VCaP (cell line): ENCODE results near the gene MLLT3.
"Not testable (repeated sequence)": the region's sequence is repeated elsewhere in the genome, so short reads cannot be mapped to it uniquely, and the experiment has no call there.

Source experiments
- H3K27ac ChIP-seq: fragments of 450-650 bp; 2 replicates; pipeline ENCODE4 v1.5.1; 2017
- TF ChIP-seq, protein P1 (sequence below): fragments of 450-650 bp; conservative IDR thresholded peaks from 2 replicates; pipeline ENCODE4 v1.5.1; 2017; ENCODE audit warnings: mild to moderate bottlenecking, moderate library complexity

MLLT3 gene

DNA sequence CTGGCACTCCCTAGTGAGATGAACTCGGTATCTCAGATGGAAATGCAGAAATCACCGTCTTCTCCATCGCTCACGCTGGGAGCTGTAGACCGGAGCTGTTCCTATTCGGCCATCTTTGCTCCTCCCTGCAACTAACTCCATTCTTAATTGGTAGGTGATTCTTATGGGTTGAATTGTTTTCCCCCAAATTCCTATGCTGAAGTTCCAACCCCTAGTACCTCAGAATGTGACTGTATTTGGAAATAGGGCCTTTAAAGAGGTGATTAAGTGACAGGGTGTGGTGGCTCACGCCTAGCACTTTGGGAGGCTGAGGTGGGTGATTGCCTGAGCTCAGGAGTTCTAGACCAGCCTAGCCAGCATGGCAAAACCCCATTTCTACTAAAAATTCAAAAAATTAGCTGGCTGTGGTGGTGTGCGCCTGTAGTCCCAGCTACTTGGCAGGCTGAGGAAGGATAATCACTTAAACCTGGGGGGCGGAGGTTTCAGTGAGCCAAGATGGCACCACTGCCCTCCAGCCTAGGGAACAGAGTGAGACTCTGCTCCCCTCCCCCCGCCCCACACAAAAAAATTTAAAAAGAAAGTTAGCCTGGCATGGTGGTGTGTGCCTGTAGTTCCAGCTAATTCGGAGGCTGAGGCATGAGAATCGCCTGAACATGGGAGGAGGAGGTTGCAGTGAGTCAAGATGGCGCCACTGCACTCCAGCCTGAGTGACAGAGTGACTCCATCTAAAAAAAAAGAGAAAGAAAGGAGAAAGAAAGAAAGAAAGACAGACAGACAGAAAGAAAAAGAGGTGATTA lies 36.6 kb upstream of the MLLT3 start:
- TF ChIP-seq, protein P1, sequence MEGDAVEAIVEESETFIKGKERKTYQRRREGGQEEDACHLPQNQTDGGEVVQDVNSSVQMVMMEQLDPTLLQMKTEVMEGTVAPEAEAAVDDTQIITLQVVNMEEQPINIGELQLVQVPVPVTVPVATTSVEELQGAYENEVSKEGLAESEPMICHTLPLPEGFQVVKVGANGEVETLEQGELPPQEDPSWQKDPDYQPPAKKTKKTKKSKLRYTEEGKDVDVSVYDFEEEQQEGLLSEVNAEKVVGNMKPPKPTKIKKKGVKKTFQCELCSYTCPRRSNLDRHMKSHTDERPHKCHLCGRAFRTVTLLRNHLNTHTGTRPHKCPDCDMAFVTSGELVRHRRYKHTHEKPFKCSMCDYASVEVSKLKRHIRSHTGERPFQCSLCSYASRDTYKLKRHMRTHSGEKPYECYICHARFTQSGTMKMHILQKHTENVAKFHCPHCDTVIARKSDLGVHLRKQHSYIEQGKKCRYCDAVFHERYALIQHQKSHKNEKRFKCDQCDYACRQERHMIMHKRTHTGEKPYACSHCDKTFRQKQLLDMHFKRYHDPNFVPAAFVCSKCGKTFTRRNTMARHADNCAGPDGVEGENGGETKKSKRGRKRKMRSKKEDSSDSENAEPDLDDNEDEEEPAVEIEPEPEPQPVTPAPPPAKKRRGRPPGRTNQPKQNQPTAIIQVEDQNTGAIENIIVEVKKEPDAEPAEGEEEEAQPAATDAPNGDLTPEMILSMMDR: no peak
- no peak overlapping the region for H3K27ac ChIP-seq

DNA sequence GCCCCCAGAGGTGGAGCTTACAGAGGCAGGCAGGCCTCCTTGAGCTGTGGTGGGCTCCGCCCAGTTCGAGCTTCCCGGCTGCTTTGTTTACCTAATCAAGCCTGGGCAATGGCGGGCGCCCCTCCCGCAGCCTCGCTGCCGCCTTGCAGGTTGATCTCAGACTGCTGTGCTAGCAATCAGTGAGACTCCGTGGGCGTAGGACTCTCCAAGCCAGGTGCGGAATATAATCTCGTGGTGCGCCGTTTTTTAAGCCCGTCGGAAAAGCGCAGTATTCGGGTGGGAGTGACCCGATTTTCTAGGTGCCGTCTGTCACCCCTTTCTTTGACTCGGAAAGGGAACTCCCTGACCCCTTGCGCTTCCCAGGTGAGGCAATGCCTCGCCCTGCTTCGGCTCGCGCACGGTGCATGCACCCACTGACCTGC lies 36.0 kb upstream of the MLLT3 start:
- H3K27ac ChIP-seq: not testable (repeated sequence)

DNA sequence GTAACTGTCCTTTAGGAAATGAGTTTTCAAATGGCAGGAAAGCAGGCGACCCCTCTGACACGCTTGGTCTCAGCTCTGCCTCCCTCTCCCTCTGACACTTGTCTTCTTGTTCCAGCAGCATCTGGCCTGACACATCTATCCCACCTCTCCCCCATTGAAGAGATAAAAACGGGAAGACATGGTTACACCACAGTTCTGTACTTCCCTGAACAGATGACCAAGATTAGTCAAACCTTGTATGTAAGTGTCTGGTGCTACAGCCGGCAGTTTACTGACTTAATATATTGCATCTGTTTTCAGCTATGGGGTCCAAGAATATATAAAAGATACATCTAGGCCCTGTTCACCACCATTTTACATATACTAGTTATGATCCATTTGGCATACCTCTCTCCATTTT lies 29.6 kb upstream of the MLLT3 start:
- H3K27ac ChIP-seq: no peak overlapping the region
- TF ChIP-seq, protein P1: no peak

DNA sequence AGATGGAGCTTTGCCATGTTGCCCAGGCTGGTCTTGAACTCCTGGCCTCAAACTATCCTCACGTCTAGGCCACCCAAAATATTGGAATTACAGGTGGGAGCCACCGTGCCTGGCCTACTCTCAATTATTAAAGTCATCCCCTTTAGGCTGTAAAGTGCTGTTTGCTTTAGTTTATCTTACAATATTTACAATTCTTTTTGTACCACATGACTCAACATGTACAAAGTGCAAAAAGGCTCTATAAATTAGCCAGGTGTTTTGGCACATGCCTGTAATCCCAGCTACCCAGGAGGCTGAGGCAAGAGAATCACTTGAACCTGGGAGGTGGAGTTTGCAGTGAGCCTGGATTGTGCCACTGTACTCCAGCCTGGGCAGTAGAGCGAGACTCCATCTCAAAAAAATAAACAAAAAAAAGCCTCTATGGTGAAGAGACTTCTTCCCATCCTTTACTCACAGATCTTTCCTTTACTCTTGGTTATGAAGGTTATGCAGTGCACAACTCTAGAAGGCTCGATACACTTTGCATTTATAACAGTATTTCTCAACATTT lies 28.5 kb upstream of the MLLT3 start:
- TF ChIP-seq, protein P1: no peak
- H3K27ac ChIP-seq: no peak overlapping the region

DNA sequence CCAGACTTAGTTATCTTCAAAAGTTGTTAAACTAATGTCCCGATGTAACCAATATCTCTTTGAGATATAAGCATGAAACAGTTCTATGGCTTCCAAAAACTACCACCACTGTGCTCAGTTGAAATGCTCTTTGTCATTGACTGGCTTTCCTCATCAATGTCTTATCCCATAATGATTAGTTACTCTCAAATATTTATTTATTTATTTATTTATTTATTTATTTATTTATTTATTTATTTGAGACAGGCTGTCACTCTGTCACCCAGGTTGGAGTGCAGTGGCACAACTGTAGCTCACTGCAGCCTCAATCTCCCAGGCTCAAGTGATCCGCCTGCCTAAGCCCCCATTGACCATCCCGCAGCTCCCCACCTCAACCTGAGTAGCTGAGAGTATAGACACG lies 28.0 kb upstream of the MLLT3 start:
- TF ChIP-seq, protein P1: no peak
- H3K27ac ChIP-seq: no peak overlapping the region

DNA sequence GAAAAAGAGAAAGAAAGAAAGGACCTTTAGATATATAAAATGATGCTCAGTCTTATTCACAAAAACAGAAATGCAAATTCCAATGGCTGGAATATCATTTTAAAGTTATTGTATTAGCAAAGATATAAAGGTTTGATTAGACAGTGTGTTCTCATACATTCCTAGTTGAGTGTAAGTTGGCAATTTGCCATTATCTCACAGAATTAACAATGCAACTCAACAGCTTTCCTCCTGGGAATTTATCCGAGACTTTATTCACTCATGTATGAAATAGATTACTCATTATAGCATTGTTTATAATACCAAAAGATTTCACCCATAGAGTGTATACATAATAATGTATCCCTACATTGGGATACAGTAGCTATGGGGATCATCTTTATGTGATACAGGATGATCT lies 27.1 kb upstream of the MLLT3 start:
- no peak overlapping the region for H3K27ac ChIP-seq
- TF ChIP-seq, protein P1: no peak

DNA sequence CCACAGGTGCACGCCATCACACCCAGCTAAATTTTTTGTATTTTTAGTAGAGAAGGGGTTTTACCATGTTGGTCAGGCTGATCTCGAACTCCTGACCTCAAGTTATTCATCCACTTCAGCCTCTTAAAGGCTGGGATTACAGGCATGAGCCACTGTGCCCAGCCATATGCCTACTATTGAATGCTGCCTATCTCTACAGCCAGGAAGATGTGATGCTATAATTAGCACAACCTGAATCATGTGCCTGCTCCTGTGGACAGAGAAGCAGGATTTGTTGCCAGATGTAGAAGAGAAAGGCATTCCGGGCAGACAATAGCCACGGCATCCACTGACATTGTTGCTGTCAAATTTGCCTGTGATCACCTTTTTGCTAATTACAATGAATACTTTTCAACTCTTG lies 24.4 kb upstream of the MLLT3 start:
- TF ChIP-seq, protein P1: no peak
- no peak overlapping the region for H3K27ac ChIP-seq

DNA sequence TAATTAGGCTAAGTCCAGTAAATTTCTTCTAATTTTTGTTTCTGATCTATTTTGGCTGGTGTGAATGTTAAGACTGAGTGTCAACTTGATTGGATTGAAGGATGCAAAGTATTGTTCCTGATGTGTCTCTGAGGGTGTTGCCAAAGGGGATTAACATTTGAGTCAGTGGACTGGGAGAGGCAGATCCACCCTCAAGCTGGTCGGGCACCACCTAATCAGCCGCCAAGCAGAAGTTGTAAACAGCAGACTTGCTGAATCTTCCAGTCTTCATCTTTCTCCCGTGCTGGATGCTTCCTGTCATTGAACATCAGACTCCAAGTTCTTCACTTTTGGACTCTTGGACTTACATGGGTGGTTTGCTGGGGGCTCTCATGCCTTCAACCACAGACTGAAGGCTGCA lies 21.4 kb upstream of the MLLT3 start:
- TF ChIP-seq, protein P1: no peak

More for the DNA sequence above, 21.4 kb upstream of the MLLT3 start:
- no peak overlapping the region for H3K27ac ChIP-seq
